Epithelial cell of alveolus of lung (primary cell): Measurements from ENCODE around the gene TRABD. TPM values are rescaled to one million over a fixed set of nuclear protein-coding genes. Genes with fewer than 3 reads are reported as not detected.

ENCODE experiments used
- total RNA-seq: library from RNA; depleted of rRNA; stranded (reverse); fragments of >200 nt; gene quantifications from 2 replicates; pipeline ENCODE4 v1.2.1, GENCODE V29; 2015

TRABD gene, protein sequence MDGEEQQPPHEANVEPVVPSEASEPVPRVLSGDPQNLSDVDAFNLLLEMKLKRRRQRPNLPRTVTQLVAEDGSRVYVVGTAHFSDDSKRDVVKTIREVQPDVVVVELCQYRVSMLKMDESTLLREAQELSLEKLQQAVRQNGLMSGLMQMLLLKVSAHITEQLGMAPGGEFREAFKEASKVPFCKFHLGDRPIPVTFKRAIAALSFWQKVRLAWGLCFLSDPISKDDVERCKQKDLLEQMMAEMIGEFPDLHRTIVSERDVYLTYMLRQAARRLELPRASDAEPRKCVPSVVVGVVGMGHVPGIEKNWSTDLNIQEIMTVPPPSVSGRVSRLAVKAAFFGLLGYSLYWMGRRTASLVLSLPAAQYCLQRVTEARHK
- 34.1 and 35.3 TPM in 2 replicates for total RNA-seq

DNA sequence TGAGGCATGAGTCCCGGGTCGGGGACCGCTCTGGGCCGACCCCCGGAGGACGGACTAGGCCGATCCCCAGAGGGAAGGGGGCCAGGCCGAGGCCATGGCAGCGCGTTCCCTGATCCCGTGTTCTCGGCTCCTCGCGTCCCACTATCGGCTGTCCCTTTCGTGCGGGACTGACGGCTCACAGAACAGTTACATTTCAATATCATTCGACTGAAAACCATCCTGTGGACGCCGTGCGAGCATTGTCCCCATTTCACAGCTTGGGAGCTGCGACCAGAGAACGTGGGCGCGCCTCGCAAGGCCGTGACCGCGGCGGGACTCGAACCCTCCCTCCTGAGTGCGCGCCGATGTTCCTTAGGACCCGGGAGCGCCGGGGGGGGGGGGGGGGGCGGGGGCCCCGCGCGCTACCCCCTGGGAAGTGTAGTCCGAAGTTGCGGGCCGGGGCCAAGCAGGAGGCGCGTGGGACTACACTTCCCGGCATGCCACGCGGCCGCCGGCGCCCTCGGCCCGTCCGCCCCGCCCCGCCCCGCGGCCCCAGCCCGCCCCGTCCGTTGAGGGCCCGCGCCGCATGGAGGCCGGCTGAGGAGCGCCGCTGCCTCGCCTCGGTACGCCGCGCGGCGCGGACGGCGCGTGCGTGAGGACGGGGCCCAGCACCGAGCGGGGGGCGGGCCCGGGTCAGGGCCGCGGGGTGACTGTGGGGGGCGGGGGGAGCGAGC is at the start of gene TRABD:
TSS of gene TRABD (plus strand) at position 539 of the 713 bp plus-strand sequence. CDS start 7,148 bp downstream, outside the sequence.

DNA sequence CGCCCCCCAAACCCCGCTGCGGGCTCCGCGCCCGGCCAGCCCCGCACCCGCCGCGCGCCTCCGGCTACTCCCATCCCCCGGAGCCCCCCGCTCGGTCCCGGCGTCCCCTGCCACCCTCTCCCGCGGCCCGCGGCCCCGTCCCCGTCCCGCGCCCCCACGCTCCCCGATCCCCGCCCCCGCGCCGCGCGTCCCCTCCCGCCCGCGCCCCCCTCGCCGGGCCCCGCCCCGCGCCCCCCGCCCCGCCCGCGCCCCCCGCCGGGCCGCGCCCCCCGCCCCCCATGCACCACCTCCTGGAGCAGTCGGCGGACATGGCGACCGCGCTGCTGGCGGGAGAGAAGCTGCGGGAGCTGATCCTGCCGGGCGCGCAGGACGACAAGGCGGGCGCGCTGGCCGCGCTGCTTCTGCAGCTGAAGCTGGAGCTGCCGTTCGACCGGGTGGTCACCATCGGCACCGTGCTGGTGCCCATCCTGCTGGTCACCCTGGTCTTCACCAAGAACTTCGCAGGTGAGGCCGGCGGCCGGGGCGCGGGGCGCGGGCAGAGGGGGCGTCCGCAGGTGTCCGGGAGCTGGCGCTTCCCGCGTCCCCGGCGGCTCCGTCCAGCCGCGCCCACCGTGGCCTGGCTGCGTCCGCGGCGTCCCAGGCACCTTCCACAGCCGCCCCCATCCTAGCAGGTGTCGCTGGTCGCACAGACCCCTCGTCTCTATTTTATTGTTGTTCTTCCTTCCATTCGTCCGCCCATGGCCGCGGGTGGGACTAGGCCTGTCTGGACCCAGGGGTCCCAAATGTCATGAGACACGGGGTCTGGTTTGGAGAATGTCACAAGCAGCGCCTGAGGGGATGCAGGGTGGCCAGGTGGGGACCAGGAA is 15.0 kb upstream of the TRABD start, which contains the start of gene PANX2:
TSS of gene PANX2 (plus strand) at position 279 of the 866 bp plus-strand sequence. CDS start at position 279, 0 bp downstream.

DNA sequence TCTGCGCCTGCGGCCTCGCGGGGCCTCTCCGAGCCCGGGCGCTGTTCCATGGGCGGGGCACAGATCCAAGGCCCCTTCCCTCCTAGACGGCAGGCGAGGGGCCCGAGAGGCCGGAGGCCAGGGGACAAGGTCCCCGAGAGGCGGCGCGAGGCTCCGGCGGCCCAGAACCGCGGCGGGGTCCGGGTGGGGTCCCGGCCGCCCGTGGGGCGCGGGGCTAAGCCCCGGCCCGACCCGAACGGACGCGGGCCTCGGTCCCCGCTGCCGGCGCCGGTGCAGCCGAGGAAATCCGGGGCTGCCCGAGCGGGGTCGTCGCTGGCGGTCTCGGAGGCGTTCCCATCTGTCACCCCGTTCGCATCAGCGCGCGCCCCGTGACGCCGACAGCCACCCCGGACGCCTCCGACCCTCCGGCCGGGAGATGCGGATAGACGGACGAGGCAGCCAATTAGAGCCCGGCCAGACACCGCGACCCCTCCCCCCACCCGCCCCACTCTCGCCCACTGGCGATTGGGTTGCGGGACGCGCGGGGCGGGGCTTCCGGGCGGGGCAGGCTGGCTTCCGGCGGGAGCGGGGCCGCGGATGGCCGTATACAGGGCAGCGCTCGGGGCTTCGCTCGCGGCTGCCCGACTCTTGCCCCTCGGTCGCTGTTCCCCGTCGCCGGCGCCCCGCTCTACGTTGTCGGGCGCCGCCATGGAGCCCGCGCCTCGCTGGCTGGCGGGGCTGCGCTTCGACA is 14.9 kb downstream of the TRABD start, which contains the start of gene SELENOO:
TSS of gene SELENOO (plus strand) at position 551 of the 730 bp plus-strand sequence. CDS start at position 577, 26 bp downstream.

DNA sequence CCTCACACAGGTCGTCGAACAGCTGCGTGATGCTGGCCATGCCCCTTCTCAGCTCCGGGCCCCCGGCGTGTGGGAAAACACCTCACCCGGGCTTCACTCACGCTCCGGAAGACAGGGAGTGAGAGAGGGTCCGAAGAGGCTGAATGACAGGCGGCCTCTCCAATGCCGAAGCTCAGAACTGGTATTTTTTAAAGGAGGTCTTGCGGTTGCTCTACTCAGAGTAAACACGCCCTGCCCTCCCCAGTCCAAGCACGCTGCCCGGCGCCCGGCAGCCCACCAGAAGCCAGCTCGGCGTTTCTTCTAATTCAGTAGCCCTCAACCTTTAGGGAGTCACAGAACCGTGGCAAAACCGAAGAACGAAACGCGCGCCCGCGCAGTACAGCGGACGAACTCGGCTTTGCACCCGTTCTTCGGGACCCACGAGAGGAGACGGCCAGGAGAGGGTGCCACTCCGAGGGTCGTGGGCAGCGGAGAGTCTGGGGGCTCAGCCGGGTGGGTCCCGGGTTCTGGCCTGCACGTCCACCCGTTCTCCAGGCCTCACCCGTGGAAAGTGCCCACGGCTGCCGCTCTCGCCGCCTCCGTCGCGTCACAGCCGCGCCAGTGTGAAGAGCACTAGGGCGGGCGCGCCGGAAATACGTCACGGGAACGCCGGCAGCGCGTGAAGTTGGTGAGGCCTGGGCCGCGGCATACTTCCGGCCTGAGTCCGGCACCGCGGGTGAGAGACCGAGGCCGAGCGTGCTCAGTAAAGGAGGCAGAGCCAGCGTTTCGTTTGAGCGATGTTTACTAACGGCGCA is 58.9 kb downstream of the TRABD start, which contains the start of gene TUBGCP6:
TSS of gene TUBGCP6 (minus strand) at position 604 of the 794 bp plus-strand sequence. CDS start at position 40, 564 bp downstream.

Other genes with a start within 250 kb of the TRABD start
- gene PIM3, start 225.1 kb upstream of the TRABD start, total RNA-seq, result 45.0 and 64.2 TPM in 2 replicates
- gene IL17REL, start 173.1 kb upstream of the TRABD start, total RNA-seq, result not detected in 2 replicates
- gene TTLL8, start 127.6 kb upstream of the TRABD start, total RNA-seq, result not detected in 2 replicates
- 0.08 TPM in 1 of 2 replicates, not detected in the other for gene MLC1, start 100.5 kb upstream of the TRABD start, total RNA-seq
- 0.91 and 3.0 TPM in 2 replicates for gene MOV10L1, start 95.9 kb upstream of the TRABD start, total RNA-seq
- 0.65 and 1.8 TPM in 2 replicates for gene PANX2, start 15.2 kb upstream of the TRABD start, total RNA-seq
- gene SELENOO, start 15.1 kb downstream of the TRABD start, total RNA-seq, result 27.9 and 28.1 TPM in 2 replicates
- gene TUBGCP6, start 59.1 kb downstream of the TRABD start, total RNA-seq, result 19.8 and 26.9 TPM in 2 replicates
- 15.4 and 43.7 TPM in 2 replicates for gene HDAC10, start 65.4 kb downstream of the TRABD start, total RNA-seq
- gene MAPK12, start 75.8 kb downstream of the TRABD start, total RNA-seq, result 27.3 and 28.2 TPM in 2 replicates
- gene MAPK11, start 84.5 kb downstream of the TRABD start, total RNA-seq, result 1.4 and 8.0 TPM in 2 replicates
- 98.1 and 136 TPM in 2 replicates for gene PLXNB2, start 121.7 kb downstream of the TRABD start, total RNA-seq
- 2.2 and 2.4 TPM in 2 replicates for gene DENND6B, start 141.1 kb downstream of the TRABD start, total RNA-seq
- gene PPP6R2, start 157.4 kb downstream of the TRABD start, total RNA-seq, result 34.5 and 36.1 TPM in 2 replicates